Osteoblast (primary cell): ENCODE measurements around the gene SEC31A. TPM values are rescaled to one million over a fixed set of nuclear protein-coding genes. Genes with fewer than 3 reads are reported as not detected.

Experiments used
- DNase-seq: peaks from one replicate; pipeline ENCODE4 v3.0.0; 2011; ENCODE audit warnings: low spot score, mixed read lengths; ENCODE audit not compliant: insufficient read length; ENCODE audit errors: missing footprints
- H2AFZ ChIP-seq: 2 replicates; pipeline ENCODE4 v1.6.0; 2011; ENCODE audit warnings: mild to moderate bottlenecking, low read length
- H3K27ac ChIP-seq: 2 replicates; pipeline ENCODE4 v1.5.1; 2011; ENCODE audit warnings: mild to moderate bottlenecking, low read depth, low read length, moderate library complexity
- H3K27me3 ChIP-seq: 2 replicates; pipeline ENCODE4 v1.6.0; 2012; ENCODE audit warnings: mild to moderate bottlenecking, control low read depth, inconsistent platforms, low read length, moderate library complexity; ENCODE audit not compliant: insufficient read depth
- H3K36me3 ChIP-seq: 2 replicates; pipeline ENCODE4 v1.5.1; 2011; ENCODE audit warnings: mild to moderate bottlenecking, low read length, control low read depth, moderate library complexity; ENCODE audit not compliant: insufficient read depth
- H3K4me1 ChIP-seq: 2 replicates; pipeline ENCODE4 v1.5.1; 2011; ENCODE audit warnings: mild to moderate bottlenecking, low read length, control low read depth, moderate library complexity; ENCODE audit not compliant: insufficient read depth
- H3K4me2 ChIP-seq: 2 replicates; pipeline ENCODE4 v1.6.0; 2011; ENCODE audit warnings: mild to moderate bottlenecking, low read length; ENCODE audit not compliant: insufficient read depth
- H3K4me3 ChIP-seq: fragments of 200-600 bp; sonication (generic); 3 replicates; pipeline ENCODE4 v1.5.1; 2012; ENCODE audit warnings: mild to moderate bottlenecking, low read length, inconsistent platforms; ENCODE audit not compliant: insufficient read depth
- H3K79me2 ChIP-seq: 2 replicates; pipeline ENCODE4 v1.6.0; 2012; ENCODE audit warnings: mild to moderate bottlenecking, low read length, control low read depth, inconsistent platforms; ENCODE audit not compliant: insufficient read depth
- H3K9me3 ChIP-seq: 2 replicates; pipeline ENCODE4 v1.5.1; 2011; ENCODE audit warnings: low read depth, low read length, control low read depth
- H4K20me1 ChIP-seq: 2 replicates; pipeline ENCODE4 v1.6.0; 2012; ENCODE audit warnings: mild to moderate bottlenecking, low read length, control low read depth; ENCODE audit not compliant: insufficient read depth
- total RNA-seq: library from RNA; depleted of rRNA; stranded (reverse); fragments of >200 nt; gene quantifications from 2 replicates; pipeline ENCODE4 v1.2.3, GENCODE V29; 2012
- TF ChIP-seq, protein P1 (sequence below): IDR thresholded peaks from 2 replicates; pipeline ENCODE4 v1.5.1; 2011; ENCODE audit warnings: mild to moderate bottlenecking, low read depth, low read length, moderate library complexity; ENCODE audit errors: extremely low read depth

Gene SEC31A
- total RNA-seq, 1 donor = 487 TPM

DNA sequence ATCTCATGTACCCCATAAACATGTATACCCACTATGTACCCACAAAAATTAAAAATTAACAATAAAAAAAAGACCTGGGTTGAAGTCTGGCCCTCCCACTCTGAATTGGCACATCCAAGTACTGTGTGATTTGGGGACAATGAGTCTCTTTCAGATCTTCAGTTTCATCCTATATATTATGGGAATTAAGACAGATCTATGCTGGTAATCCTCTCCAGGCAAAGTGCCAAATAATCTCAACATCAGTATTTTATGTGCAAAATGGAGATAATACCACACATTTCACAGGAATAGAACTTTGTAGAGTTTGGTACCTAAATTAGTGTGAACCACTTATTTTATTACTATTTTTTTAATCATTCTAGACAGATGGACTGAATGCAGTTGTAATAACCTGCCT, 81.3 kb downstream of the SEC31A start:
- Histone ChIP-seq H3K9me3 (no peaks in the 10 kb centered on the region), H3K4me2 (no peak overlapping the region), H2AFZ (no peak overlapping the region), H3K27me3 (no peaks in the 10 kb centered on the region), H3K27ac (no peak overlapping the region), H3K4me1 (peaks cover 3% of the 10 kb centered on the region), H3K4me3 (no peak overlapping the region), H4K20me1 (no peaks in the 10 kb centered on the region), H3K36me3 (no peaks in the 10 kb centered on the region), H3K79me2 (no peaks in the 10 kb centered on the region)
- TF ChIP-seq, protein P1, sequence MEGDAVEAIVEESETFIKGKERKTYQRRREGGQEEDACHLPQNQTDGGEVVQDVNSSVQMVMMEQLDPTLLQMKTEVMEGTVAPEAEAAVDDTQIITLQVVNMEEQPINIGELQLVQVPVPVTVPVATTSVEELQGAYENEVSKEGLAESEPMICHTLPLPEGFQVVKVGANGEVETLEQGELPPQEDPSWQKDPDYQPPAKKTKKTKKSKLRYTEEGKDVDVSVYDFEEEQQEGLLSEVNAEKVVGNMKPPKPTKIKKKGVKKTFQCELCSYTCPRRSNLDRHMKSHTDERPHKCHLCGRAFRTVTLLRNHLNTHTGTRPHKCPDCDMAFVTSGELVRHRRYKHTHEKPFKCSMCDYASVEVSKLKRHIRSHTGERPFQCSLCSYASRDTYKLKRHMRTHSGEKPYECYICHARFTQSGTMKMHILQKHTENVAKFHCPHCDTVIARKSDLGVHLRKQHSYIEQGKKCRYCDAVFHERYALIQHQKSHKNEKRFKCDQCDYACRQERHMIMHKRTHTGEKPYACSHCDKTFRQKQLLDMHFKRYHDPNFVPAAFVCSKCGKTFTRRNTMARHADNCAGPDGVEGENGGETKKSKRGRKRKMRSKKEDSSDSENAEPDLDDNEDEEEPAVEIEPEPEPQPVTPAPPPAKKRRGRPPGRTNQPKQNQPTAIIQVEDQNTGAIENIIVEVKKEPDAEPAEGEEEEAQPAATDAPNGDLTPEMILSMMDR = no peak
- no peak for DNase-seq

DNA sequence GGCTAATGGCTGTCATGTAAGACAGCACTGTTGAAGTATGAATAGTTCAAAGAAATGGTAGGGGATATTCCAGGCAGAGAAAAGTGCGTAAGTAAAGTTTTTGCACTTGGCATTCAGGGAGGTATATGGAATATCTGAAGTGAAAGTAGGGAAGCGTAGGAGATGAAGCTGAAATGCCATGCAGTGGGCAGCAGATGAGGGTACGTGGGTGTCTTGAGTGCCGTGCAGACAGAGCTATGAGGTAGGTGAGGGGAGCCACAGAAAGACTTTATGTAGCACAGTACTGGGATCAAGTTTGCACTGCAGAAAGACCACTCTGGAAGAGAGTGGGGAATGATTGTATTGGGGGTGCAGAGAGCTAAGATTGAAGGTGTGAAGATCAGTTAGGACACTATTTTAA, 87.2 kb downstream of the SEC31A start:
- Histone ChIP-seq H3K79me2 (no peaks in the 10 kb centered on the region), H3K9me3 (no peaks in the 10 kb centered on the region), H3K36me3 (no peaks in the 10 kb centered on the region), H3K27me3 (peaks cover 20% of the 10 kb centered on the region), H3K4me1 (peaks cover 6% of the 10 kb centered on the region), H2AFZ (no peak overlapping the region), H3K27ac (no peak overlapping the region), H3K4me3 (no peak overlapping the region), H3K4me2 (no peak overlapping the region), H4K20me1 (no peaks in the 10 kb centered on the region)
- no peak for DNase-seq
- TF ChIP-seq, protein P1 = no peak

DNA sequence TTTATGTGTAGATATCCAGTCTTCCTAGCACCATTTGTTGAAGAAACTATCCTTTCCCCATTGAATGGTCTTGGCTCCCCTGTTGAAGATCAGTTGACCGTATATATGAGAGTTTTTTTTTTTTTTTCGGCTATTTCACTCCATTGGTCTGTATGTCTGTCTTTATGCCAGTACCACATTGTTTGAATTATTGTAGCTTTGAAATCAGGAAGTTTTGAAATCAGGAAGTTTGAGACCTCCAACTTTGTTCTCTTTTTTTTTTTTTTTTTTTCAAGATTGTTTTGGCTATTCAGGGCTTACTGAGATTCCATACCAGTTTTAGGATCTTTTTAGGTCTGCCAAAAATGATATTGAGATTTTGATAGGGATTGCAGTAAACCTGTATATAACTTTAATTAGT, 88.0 kb downstream of the SEC31A start:
- Histone ChIP-seq H4K20me1 (no peaks in the 10 kb centered on the region), H3K9me3 (no peaks in the 10 kb centered on the region), H3K4me2 (no peak overlapping the region), H3K27ac (no peak overlapping the region), H3K79me2 (no peaks in the 10 kb centered on the region), H3K4me1 (peaks cover 6% of the 10 kb centered on the region), H3K27me3 (peaks cover 20% of the 10 kb centered on the region), H3K36me3 (no peaks in the 10 kb centered on the region), H3K4me3 (no peak overlapping the region), H2AFZ (no peak overlapping the region)
- TF ChIP-seq, protein P1 = no peak
- no peak for DNase-seq

DNA sequence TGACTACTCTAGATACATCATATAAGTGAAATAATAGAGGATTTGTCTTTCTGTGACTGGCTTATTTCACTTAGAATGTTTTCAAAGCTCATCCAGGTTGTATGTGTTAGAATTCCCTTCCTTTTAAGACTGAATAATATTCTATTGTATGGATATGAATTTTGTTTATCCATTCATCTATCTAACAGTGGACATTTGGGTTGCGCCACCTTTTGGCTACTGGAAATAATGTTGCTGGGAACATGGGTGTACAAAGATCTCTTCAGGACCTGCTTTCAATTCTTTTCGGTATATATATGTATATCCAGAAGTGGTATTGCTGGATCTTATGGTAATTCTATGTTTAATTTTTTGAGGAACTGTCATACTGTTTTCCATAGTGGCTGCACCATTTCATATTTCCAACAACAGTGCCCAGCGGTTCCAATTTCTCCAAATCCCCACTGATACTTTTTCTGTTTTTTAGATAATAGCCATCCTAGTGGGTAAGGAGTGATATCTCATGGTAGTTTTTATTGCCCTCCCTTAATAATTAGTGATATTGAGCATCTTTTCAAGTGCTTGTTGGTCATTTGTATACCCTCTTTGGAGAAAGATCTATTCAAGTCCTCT, 88.9 kb downstream of the SEC31A start:
- H3K27me3 ChIP-seq = peaks cover 20% of the 10 kb centered on the region
- peaks cover 6% of the 10 kb centered on the region for H3K4me1 ChIP-seq
- H2AFZ ChIP-seq = no peak overlapping the region
- TF ChIP-seq, protein P1 = peak; percentile 50
- H3K9me3 ChIP-seq = no peaks in the 10 kb centered on the region
- H3K79me2 ChIP-seq = no peaks in the 10 kb centered on the region
- peaks cover 4% of the 10 kb centered on the region for H4K20me1 ChIP-seq
- no peak overlapping the region for H3K4me3 ChIP-seq
- H3K4me2 ChIP-seq = no peak overlapping the region
- DNase-seq = no peak
- H3K36me3 ChIP-seq = no peaks in the 10 kb centered on the region
- no peak overlapping the region for H3K27ac ChIP-seq
